Neuronal stem cell (in vitro differentiated cells): ENCODE measurements around the gene PCYOX1L.

ENCODE experiments used
- DNase-seq: peaks from one replicate; pipeline ENCODE4 v3.0.0-alpha.2; 2013; ENCODE audit warnings: low spot score
- H2AFZ ChIP-seq: one replicate; pipeline ENCODE4 v1.6.1; 2013; ENCODE audit warnings: mild to moderate bottlenecking, low read length, inconsistent platforms
- H2AK5ac ChIP-seq: 2 replicates; pipeline ENCODE4 v1.6.1; 2013; ENCODE audit warnings: low read depth, mild to moderate bottlenecking, inconsistent platforms, low read length, moderate library complexity, mixed read lengths
- H2BK120ac ChIP-seq: 2 replicates; pipeline ENCODE4 v1.6.1; 2013; ENCODE audit warnings: low read depth, mild to moderate bottlenecking, inconsistent platforms, low read length, moderate library complexity, mixed read lengths
- H2BK12ac ChIP-seq: one replicate; pipeline ENCODE4 v1.6.1; 2013; ENCODE audit warnings: low read length, inconsistent platforms
- H2BK15ac ChIP-seq: 2 replicates; pipeline ENCODE4 v1.6.1; 2013; ENCODE audit warnings: mild to moderate bottlenecking, low read length, inconsistent platforms, mixed read lengths
- H2BK5ac ChIP-seq: one replicate; pipeline ENCODE4 v1.6.1; 2013; ENCODE audit warnings: inconsistent platforms, mild to moderate bottlenecking, low read length, moderate library complexity
- H3K14ac ChIP-seq: one replicate; pipeline ENCODE4 v1.6.1; 2013; ENCODE audit warnings: low read length, inconsistent platforms
- H3K18ac ChIP-seq: 2 replicates; pipeline ENCODE4 v1.6.1; 2013; ENCODE audit warnings: low read length, inconsistent platforms
- H3K23ac ChIP-seq: 2 replicates; pipeline ENCODE4 v1.6.1; 2013; ENCODE audit warnings: low read depth, mild to moderate bottlenecking, mixed read lengths, low read length, inconsistent platforms; ENCODE audit not compliant: poor library complexity
- H3K27ac ChIP-seq: replicated peaks from 3 replicates; pipeline ENCODE4 v1.5.1; 2013; ENCODE audit warnings: low read length, inconsistent platforms
- H3K27me3 ChIP-seq, 3 experiments: 2 replicates each; pipeline ENCODE4 v1.6.1; 2013; ENCODE audit warnings: low read length in 3 of 3, mild to moderate bottlenecking in 2 of 3, inconsistent platforms in 1 of 3, low read depth in 1 of 3, mixed read lengths in 1 of 3, moderate library complexity in 1 of 3; ENCODE audit not compliant: control insufficient read depth in 3 of 3, insufficient read depth in 3 of 3
- H3K36me3 ChIP-seq, 2 donors: replicated peaks in 1 of 2; 2 replicates each; pipeline ENCODE4 v1.6.1; 2013; ENCODE audit warnings: low read length in 2 of 2; ENCODE audit not compliant: control insufficient read depth in 2 of 2, insufficient read depth in 2 of 2
- H3K4ac ChIP-seq: 2 replicates; pipeline ENCODE4 v1.6.1; 2013; ENCODE audit warnings: inconsistent platforms, mild to moderate bottlenecking, low read length, moderate library complexity
- H3K4me1 ChIP-seq, 2 donors: 1 replicate in 1 of 2; 2 replicates in 1 of 2; pipeline ENCODE4 v1.6.1; 2013; ENCODE audit warnings: low read length in 2 of 2, low read depth in 1 of 2; ENCODE audit not compliant: control insufficient read depth in 2 of 2, insufficient read depth in 1 of 2
- H3K4me2 ChIP-seq: one replicate; pipeline ENCODE4 v1.6.1; 2013; ENCODE audit warnings: mild to moderate bottlenecking, low read length, inconsistent platforms; ENCODE audit not compliant: insufficient read depth, poor library complexity, severe bottlenecking
- H3K4me3 ChIP-seq, 2 donors: 2 replicates each; pipeline ENCODE4 v1.5.1; 2013; ENCODE audit warnings: low read length in 2 of 2, mild to moderate bottlenecking in 2 of 2, inconsistent platforms in 1 of 2, moderate library complexity in 1 of 2
- H3K79me1 ChIP-seq: one replicate; pipeline ENCODE4 v1.6.1; 2013; ENCODE audit warnings: low read depth, mild to moderate bottlenecking, inconsistent platforms, low read length, moderate library complexity
- H3K9ac ChIP-seq: one replicate; pipeline ENCODE4 v1.6.1; 2013; ENCODE audit warnings: mild to moderate bottlenecking, low read depth, low read length, inconsistent platforms; ENCODE audit not compliant: poor library complexity
- H3K9me3 ChIP-seq, 2 donors: replicated peaks in 1 of 2; 2 replicates each; pipeline versions ENCODE3 to v1.6.1; 2013; ENCODE audit warnings: low read length in 2 of 2, mild to moderate bottlenecking in 2 of 2, inconsistent platforms in 1 of 2, low read depth in 1 of 2, mixed read lengths in 1 of 2, moderate library complexity in 1 of 2; ENCODE audit not compliant: control insufficient read depth in 2 of 2, insufficient read depth in 1 of 2
- H4K8ac ChIP-seq: one replicate; pipeline ENCODE4 v1.6.1; 2013; ENCODE audit warnings: low read depth, mild to moderate bottlenecking, inconsistent platforms, low read length, moderate library complexity
- H4K91ac ChIP-seq: one replicate; pipeline ENCODE4 v1.6.1; 2013; ENCODE audit warnings: low read length, low read depth, mild to moderate bottlenecking, inconsistent platforms; ENCODE audit not compliant: poor library complexity
- WGBS, 2 donors: extraction: QIAGEN DNeasy Blood & Tissue Kit; methylation state at CpG; one replicate each; pipeline ENCODE4 v1.1.7; 2013; ENCODE audit warnings: missing lambda C conversion rate in 2 of 2, mixed read lengths in 1 of 2; ENCODE audit not compliant: insufficient read length in 2 of 2, insufficient replicate concordance in 1 of 2; ENCODE audit errors: extremely low coverage in 2 of 2; 5-methylcytosine and 5-hydroxymethylcytosine counted together

Gene PCYOX1L

DNA sequence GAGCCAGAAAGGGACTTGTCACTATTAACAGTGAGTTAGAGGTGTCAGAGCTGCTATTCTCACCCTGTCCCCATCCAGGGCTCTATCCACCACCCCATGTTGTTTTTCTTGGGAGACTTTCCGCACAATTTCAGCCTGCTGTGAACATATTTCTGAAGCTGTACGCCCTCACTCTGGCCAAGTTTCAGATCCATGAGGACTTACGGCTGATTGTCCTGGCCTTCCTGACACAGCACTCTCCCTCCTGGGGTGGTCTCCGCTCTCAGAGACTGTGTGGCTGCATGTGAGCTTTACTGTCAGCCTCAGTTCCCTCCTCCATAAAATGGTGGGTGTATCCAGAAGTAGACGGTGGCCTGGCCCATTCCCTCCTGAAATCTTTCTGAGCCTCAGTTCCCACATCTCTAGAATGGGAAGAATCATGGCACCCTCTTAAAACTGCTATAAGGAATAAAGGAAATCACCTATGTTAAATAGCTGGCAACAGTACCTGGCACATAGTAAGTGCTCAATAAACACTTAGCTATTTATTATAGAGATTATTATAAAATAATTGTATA, 22.1 kb downstream of the PCYOX1L start:
- Histone ChIP-seq H4K8ac (no peak overlapping the region), H3K9me3 (no peaks in the 10 kb centered on the region), H2BK5ac (peak overlapping the region; percentile 12), H3K4me1 (peaks cover 9 to 16% of the 10 kb centered on the region in 2 donors), H4K91ac (no peak overlapping the region), H3K23ac (no peak overlapping the region), H2BK15ac (no peak overlapping the region), H3K14ac (no peak overlapping the region), H3K36me3 (peaks cover 0 to 2% of the 10 kb centered on the region in 2 donors), H3K18ac (no peak overlapping the region), H3K9ac (no peak overlapping the region), H3K27ac (no peak overlapping the region), H3K79me1 (no peaks in the 10 kb centered on the region), H3K4me3 (no peak overlapping the region), H3K27me3 (no peaks in the 10 kb centered on the region), H3K4me2 (no peak overlapping the region), H2AK5ac (peak overlapping the region; percentile 88), H2BK12ac (no peak overlapping the region), H2BK120ac (peak overlapping the region; percentile 16), H2AFZ (no peak overlapping the region), H3K4ac (no peak overlapping the region)
- DNase-seq: no peak
- WGBS, 2 donors: no CpG with 5 or more reads among the region's 5 CpGs

DNA sequence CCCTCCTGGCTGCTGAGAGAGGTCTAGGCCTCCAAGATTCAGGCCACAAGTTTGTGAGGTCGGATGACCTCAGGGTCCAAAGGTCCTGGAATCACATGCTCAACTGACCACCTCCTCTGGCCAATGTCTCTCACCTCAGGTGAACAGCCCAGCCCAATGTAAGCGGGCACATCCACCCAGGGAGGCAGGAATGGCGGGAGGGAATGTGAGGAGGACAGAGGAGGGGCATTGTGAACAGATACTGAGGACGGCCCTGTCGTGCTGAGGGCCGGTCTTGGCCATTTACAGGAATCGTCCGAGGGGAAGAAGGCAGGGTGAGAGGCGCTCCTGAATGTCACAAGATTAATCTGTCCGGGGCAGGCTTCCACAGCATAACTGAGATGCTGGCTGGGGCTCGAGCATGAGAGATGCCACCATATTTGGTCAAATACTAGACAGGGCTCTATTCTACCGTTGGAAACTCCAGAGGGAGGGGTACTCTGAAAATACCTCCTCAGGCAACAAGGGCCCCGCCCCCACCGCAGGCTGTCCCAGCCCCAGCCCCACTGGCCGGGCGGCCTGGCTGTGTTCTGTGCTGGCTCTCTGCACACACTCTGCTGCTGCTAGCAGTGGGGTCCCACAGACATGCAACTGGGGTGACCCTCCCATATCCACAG, 22.7 kb downstream of the PCYOX1L start:
- no peaks in the 10 kb centered on the region for H3K27me3 ChIP-seq
- H3K79me1 ChIP-seq: no peaks in the 10 kb centered on the region
- no peak overlapping the region for H2BK5ac ChIP-seq
- H3K4me2 ChIP-seq: no peak overlapping the region
- H3K4me3 ChIP-seq: no peak overlapping the region
- no peak overlapping the region for H2BK120ac ChIP-seq
- H2BK15ac ChIP-seq: peak overlapping the region; percentile 14
- peaks cover 0 to 2% of the 10 kb centered on the region in 2 donors for H3K36me3 ChIP-seq
- no peak overlapping the region for H2BK12ac ChIP-seq
- H3K4me1 ChIP-seq: peaks cover 9 to 16% of the 10 kb centered on the region in 2 donors
- H4K91ac ChIP-seq: peak overlapping the region; percentile 82
- H3K4ac ChIP-seq: no peak overlapping the region
- peak overlapping the region; percentile 76 for H2AK5ac ChIP-seq
- H3K9ac ChIP-seq: peak overlapping the region; percentile 84
- peak overlapping the region; percentile 27 for H3K23ac ChIP-seq
- DNase-seq: no peak
- H3K27ac ChIP-seq: no peak overlapping the region
- H3K18ac ChIP-seq: peak overlapping the region; percentile 77
- no peaks in the 10 kb centered on the region for H3K9me3 ChIP-seq
- no CpG with 5 or more reads among the region's 16 CpGs for WGBS, 2 donors
- H4K8ac ChIP-seq: no peak overlapping the region
- peak overlapping the region; percentile 9 for H3K14ac ChIP-seq
- peak overlapping the region; percentile 93 for H2AFZ ChIP-seq

DNA sequence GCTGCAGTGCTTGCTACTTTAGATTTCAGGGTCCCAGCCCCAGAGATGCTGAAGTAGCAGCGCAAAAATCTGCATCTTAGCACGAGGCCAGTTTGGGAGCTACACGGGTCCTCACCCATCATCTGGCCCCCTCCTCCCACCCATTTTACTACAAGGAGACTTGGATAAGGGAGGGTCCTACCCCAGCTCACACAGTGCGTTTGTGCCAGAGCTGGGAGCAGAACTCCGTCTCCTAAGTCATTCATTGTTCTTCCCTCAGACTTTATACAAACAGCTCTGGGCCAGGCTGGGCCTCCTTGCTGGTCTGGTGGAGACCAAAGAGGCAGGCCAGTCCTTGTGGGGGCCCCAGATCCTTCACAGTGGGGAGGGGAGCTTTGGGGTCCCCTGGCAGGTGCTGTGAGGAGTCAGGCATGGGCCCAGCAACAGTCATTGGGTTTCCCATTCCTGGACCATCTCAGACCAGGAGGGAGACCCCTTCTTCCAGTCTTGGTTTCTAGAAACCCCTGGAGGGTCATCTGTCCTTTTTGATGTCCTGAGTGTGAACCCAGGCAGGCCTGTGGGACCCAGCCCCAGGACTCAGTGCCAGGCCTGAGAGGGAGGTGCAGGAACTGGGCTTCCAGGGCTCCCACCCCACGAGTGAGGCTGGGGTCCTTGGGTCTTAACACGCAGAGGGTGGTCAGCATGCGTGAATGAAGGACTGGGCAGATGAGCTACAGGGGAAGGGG, 23.6 kb downstream of the PCYOX1L start:
- H2AK5ac ChIP-seq: peak overlapping the region; percentile 76
- peak overlapping the region; percentile 27 for H3K23ac ChIP-seq
- H3K27me3 ChIP-seq: no peaks in the 10 kb centered on the region
- H2BK15ac ChIP-seq: peak overlapping the region; percentile 14
- WGBS, 2 donors: no CpG with 5 or more reads among the region's 8 CpGs
- H3K4ac ChIP-seq: no peak overlapping the region
- no peak for DNase-seq
- peak overlapping the region; percentile 74 for H3K18ac ChIP-seq
- no peak overlapping the region for H3K27ac ChIP-seq
- H2BK5ac ChIP-seq: no peak overlapping the region
- peak overlapping the region in 1 of 2 donors; percentile 48 for H3K4me3 ChIP-seq
- H3K4me2 ChIP-seq: no peak overlapping the region
- H3K9ac ChIP-seq: no peak overlapping the region
- H3K36me3 ChIP-seq: no peaks in the 10 kb centered on the region
- no peak overlapping the region for H4K8ac ChIP-seq
- no peak overlapping the region for H4K91ac ChIP-seq
- H2BK12ac ChIP-seq: no peak overlapping the region
- H3K79me1 ChIP-seq: no peaks in the 10 kb centered on the region
- peaks cover 9 to 16% of the 10 kb centered on the region in 2 donors for H3K4me1 ChIP-seq
- H2AFZ ChIP-seq: peak overlapping the region; percentile 93
- no peak overlapping the region for H2BK120ac ChIP-seq
- H3K14ac ChIP-seq: no peak overlapping the region
- no peaks in the 10 kb centered on the region for H3K9me3 ChIP-seq

DNA sequence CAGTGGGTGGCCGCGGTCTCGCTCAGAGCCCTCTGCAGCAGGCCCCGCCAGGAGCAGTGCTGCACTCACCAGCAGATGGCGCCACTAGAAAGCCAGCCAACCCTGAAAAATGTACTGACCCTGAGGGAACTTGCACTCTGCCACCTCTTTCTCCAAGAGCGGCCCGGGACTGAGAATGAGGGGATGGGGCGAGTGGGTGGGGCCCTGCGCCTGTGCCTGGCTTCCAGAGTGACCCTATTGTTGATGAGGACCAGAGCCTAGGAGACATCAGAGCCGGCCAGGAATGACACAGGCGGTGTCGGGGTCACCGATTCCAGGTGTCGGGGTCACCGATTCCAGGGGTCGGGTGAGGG, 24.1 kb downstream of the PCYOX1L start:
- H3K4me3 ChIP-seq: peak overlapping the region in 1 of 2 donors; percentile 48
- DNase-seq: peak; percentile 77
- no peak overlapping the region for H4K8ac ChIP-seq
- H3K79me1 ChIP-seq: no peaks in the 10 kb centered on the region
- no peak overlapping the region for H2BK120ac ChIP-seq
- H3K18ac ChIP-seq: peak overlapping the region; percentile 39
- H3K9ac ChIP-seq: no peak overlapping the region
- peak overlapping the region; percentile 76 for H2AK5ac ChIP-seq
- WGBS, 2 donors: no CpG with 5 or more reads among the region's 16 CpGs
- no peaks in the 10 kb centered on the region for H3K27me3 ChIP-seq
- no peaks in the 10 kb centered on the region for H3K9me3 ChIP-seq
- no peak overlapping the region for H3K4me2 ChIP-seq
- H2BK12ac ChIP-seq: no peak overlapping the region
- H4K91ac ChIP-seq: no peak overlapping the region
- H2AFZ ChIP-seq: peak overlapping the region; percentile 93
- no peak overlapping the region for H3K27ac ChIP-seq
- H2BK15ac ChIP-seq: no peak overlapping the region
- H3K4me1 ChIP-seq: peaks cover 9 to 16% of the 10 kb centered on the region in 2 donors
- no peak overlapping the region for H3K14ac ChIP-seq
- no peaks in the 10 kb centered on the region for H3K36me3 ChIP-seq
- no peak overlapping the region for H3K4ac ChIP-seq
- no peak overlapping the region for H2BK5ac ChIP-seq
- no peak overlapping the region for H3K23ac ChIP-seq
